PFSK-1 (cell line): Measurements from ENCODE around the gene OR10A6.

ENCODE experiments used
- FOXP2 ChIP-seq: optimal IDR thresholded peaks from 2 replicates; pipeline ENCODE3; 2011; ENCODE audit warnings: borderline replicate concordance, control low read depth, inconsistent platforms; ENCODE audit not compliant: insufficient read depth; ENCODE audit errors: extremely low read length, extremely low read depth
- POLR2AphosphoS5 ChIP-seq: IDR thresholded peaks from 2 replicates; pipeline ENCODE4 v1.6.1; 2012; ENCODE audit warnings: low read depth, mild to moderate bottlenecking, control low read depth, low read length, moderate library complexity
- SIN3A ChIP-seq: IDR thresholded peaks from 2 replicates; pipeline ENCODE4 v1.6.1; 2012; ENCODE audit warnings: mild to moderate bottlenecking, low read length, moderate library complexity, borderline replicate concordance; ENCODE audit not compliant: insufficient read depth
- TAF1 ChIP-seq: IDR thresholded peaks from 2 replicates; pipeline ENCODE4 v1.6.1; 2012; ENCODE audit warnings: low read length, control low read depth, borderline replicate concordance; ENCODE audit not compliant: insufficient read depth
- TF ChIP-seq, protein P1 (sequence below), 2 experiments: IDR thresholded peaks; 2 replicates each; pipeline versions ENCODE4 v1.6.1 to v1.8.0; 2011 to 2012; ENCODE audit warnings: low read depth in 2 of 2, low read length in 2 of 2, control low read depth in 1 of 2, inconsistent platforms in 1 of 2, mild to moderate bottlenecking in 1 of 2, moderate library complexity in 1 of 2; ENCODE audit not compliant: insufficient read depth in 1 of 2

OR10A6 gene

DNA sequence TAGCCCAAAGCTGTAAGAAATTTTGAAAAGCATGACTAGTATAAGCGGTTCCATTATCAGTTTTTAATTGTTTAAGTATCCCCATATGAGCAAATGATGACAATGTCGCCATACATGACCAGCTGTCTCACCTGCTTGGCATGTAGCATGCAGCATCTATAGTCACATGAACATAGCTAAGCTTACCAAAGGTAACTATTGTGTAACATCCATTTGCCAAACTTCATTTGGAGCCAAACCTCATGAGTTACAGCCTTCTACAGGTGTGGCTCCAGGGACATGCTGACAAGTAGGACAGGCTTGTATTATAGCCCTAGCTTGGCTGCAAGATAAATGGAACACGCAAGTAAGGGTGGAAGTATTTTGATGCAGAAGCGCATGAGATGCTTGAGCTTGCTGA lies 30.4 kb downstream of the OR10A6 start:
- TF ChIP-seq SIN3A, result no peak
- TF ChIP-seq, protein P1, sequence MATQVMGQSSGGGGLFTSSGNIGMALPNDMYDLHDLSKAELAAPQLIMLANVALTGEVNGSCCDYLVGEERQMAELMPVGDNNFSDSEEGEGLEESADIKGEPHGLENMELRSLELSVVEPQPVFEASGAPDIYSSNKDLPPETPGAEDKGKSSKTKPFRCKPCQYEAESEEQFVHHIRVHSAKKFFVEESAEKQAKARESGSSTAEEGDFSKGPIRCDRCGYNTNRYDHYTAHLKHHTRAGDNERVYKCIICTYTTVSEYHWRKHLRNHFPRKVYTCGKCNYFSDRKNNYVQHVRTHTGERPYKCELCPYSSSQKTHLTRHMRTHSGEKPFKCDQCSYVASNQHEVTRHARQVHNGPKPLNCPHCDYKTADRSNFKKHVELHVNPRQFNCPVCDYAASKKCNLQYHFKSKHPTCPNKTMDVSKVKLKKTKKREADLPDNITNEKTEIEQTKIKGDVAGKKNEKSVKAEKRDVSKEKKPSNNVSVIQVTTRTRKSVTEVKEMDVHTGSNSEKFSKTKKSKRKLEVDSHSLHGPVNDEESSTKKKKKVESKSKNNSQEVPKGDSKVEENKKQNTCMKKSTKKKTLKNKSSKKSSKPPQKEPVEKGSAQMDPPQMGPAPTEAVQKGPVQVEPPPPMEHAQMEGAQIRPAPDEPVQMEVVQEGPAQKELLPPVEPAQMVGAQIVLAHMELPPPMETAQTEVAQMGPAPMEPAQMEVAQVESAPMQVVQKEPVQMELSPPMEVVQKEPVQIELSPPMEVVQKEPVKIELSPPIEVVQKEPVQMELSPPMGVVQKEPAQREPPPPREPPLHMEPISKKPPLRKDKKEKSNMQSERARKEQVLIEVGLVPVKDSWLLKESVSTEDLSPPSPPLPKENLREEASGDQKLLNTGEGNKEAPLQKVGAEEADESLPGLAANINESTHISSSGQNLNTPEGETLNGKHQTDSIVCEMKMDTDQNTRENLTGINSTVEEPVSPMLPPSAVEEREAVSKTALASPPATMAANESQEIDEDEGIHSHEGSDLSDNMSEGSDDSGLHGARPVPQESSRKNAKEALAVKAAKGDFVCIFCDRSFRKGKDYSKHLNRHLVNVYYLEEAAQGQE (IDR thresholded peaks at IDR 0.05; ENCODE audit: insufficient read depth in 1 of 2, low read depth in 2 of 2, low read length in 2 of 2), result no peak
- TF ChIP-seq FOXP2, result no peak
- TF ChIP-seq TAF1, result no peak
- TF ChIP-seq POLR2AphosphoS5, result no peak

DNA sequence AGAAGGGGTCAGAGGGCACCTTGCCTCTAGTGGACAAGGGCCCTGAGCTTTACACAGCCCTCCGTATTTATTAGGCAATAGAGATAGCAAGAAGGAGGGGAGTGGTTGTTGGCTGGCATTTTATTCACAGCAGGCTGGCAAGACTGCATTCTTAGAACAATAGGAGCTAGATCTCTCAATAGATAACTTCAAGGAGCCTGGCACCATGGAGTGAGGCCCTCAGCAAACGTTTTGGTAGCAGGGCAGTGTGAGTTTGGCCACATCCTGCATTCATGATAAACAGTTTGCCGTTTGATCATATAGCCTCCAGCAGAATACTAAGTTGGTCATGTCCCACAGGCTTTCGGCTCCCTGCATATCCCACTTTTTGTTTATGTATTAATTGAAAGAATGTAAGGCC lies 31.6 kb downstream of the OR10A6 start:
- TF ChIP-seq POLR2AphosphoS5 (no peak), SIN3A (no peak), TAF1 (no peak), FOXP2 (no peak)
- TF ChIP-seq, protein P1 (IDR thresholded peaks at IDR 0.05; ENCODE audit: insufficient read depth in 1 of 2, low read depth in 2 of 2, low read length in 2 of 2), result no peak

- TF ChIP-seq POLR2AphosphoS5, result no peak
- no peak for TF ChIP-seq SIN3A
- TF ChIP-seq TAF1, result no peak
- TF ChIP-seq, protein P1 (IDR thresholded peaks at IDR 0.05; ENCODE audit: insufficient read depth in 1 of 2, low read depth in 2 of 2, low read length in 2 of 2), result no peak
- TF ChIP-seq FOXP2, result no peak
These were observed 32.3 kb downstream of the OR10A6 start for GRCh38 chr11:7898666-7899283.

DNA sequence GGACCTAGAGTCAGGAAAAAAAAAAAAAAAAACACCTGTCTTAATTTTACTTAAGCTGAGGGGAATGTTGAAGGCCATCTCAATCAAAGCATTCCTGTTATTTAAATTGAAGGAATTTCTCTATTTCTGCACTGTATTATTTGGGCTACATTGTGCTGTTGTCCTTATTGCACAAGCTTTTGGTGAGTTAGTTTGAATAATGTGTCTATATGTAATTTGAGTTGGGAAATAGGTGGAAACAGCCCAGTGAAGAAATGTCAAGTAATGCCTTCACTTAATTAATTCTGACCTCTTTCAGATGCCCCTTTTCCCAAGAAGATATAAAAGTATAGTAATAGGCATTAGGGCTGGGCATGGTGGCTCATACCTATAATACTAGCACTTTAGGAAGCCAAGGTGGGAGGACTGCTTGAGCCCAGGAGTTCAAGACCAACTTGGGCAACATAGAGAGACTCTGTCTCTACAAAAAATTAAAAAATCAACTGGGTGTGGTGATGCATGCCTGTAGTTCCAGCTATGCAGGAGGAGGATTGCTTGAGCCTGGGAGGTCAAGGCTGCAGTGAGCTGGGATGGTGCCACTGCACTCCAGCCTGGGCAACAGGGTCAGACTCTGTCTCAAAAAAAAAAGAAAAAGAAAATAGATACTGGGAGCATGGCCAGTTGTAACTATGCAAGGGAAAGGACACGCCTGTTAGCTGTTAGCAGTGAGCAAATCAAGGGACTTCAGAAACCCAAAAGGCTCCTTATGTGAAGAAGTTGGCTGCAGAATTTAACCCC lies 34.9 kb downstream of the OR10A6 start:
- TF ChIP-seq POLR2AphosphoS5, result no peak
- TF ChIP-seq SIN3A, result no peak
- TF ChIP-seq TAF1, result no peak
- TF ChIP-seq, protein P1 (IDR thresholded peaks at IDR 0.05; ENCODE audit: insufficient read depth in 1 of 2, low read depth in 2 of 2, low read length in 2 of 2), result no peak

- TF ChIP-seq POLR2AphosphoS5 (no peak), TAF1 (no peak), FOXP2 (no peak), SIN3A (no peak)
- TF ChIP-seq, protein P1 (IDR thresholded peaks at IDR 0.05; ENCODE audit: insufficient read depth in 1 of 2, low read depth in 2 of 2, low read length in 2 of 2), result no peak
These were observed 36.8 kb downstream of the OR10A6 start for GRCh38 chr11:7894251-7894650.
